Measurements from ENCODE around the gene LUC7L2. TPM values are rescaled to one million over a fixed set of nuclear protein-coding genes. Genes with fewer than 3 reads are reported as not detected.
A peak's percentile ranks its signal among the peaks of the same experiment; 100 is the strongest.

The LUC7L2 gene
- total and polyA plus RNA-seq, 2 experiments from 2014 or later, result 87.8 to 105 TPM

DNA sequence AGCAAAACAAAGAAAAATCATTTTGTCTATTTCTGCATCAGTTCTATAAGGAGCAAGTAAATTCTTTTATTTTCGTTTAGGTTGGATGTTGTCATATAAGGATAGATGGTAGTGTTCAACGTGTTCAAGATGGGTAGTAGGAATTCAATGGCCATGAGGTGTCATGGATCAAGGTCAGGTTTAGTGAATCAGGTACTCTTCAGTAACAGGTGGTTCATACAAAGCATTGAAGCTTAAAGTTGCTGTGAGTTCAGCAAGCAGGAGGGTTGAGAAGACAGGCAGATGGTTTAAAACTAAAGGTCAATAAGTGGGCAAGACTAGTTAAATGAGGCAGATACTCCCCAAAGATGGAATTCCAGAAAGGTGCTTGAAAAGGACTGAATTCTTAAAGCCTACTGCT, 5.6 kb downstream of the LUC7L2 start:
- no peaks in the 10 kb centered on the region for H3K27me3 ChIP-seq
- no peak for DNase-seq (ENCODE audit: low read depth in 1 of 2, low spot score in 1 of 2)
- no peaks in the 10 kb centered on the region for H3K9me3 ChIP-seq (ENCODE audit: low read depth)
- H3K36me3 ChIP-seq, result peaks cover 13% of the 10 kb centered on the region
- H3K4me3 ChIP-seq, result no peak overlapping the region
- peak overlapping the region; percentile 3 for H3K27ac ChIP-seq
- TF ChIP-seq, protein P1, sequence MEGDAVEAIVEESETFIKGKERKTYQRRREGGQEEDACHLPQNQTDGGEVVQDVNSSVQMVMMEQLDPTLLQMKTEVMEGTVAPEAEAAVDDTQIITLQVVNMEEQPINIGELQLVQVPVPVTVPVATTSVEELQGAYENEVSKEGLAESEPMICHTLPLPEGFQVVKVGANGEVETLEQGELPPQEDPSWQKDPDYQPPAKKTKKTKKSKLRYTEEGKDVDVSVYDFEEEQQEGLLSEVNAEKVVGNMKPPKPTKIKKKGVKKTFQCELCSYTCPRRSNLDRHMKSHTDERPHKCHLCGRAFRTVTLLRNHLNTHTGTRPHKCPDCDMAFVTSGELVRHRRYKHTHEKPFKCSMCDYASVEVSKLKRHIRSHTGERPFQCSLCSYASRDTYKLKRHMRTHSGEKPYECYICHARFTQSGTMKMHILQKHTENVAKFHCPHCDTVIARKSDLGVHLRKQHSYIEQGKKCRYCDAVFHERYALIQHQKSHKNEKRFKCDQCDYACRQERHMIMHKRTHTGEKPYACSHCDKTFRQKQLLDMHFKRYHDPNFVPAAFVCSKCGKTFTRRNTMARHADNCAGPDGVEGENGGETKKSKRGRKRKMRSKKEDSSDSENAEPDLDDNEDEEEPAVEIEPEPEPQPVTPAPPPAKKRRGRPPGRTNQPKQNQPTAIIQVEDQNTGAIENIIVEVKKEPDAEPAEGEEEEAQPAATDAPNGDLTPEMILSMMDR (IDR thresholded peaks at IDR 0.05; ENCODE audit: low read depth, low read length), result no peak
- peaks cover 35% of the 10 kb centered on the region for H3K4me1 ChIP-seq (ENCODE audit: low read depth)

DNA sequence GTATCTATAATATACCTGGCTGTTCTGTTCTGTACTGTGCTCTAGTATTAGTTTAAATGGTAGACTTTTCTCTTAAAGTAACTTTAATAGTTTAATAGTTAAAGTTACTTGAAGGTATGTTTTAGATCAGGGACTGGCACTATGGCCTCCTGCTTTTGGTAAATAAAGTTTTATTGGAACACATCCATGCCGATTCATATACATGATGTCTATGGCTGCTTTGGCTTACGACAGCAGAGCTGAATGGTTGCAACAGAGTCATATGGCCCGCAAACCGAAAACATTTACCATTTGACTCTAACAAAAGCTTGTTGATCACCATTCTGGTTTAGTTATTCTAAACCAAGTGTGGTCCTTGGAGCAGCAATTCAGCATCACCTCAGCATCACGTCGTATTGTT, 6.7 kb downstream of the LUC7L2 start:
- TF ChIP-seq, protein P1 (IDR thresholded peaks at IDR 0.05; ENCODE audit: low read depth, low read length), result no peak
- DNase-seq (ENCODE audit: low read depth in 1 of 2, low spot score in 1 of 2), result no peak
- Histone ChIP-seq H3K4me3 (no peak overlapping the region), H3K27ac (no peak overlapping the region), H3K4me1 (ENCODE audit: low read depth) (peaks cover 33% of the 10 kb centered on the region), H3K9me3 (ENCODE audit: low read depth) (no peaks in the 10 kb centered on the region), H3K27me3 (no peaks in the 10 kb centered on the region), H3K36me3 (peaks cover 13% of the 10 kb centered on the region)

DNA sequence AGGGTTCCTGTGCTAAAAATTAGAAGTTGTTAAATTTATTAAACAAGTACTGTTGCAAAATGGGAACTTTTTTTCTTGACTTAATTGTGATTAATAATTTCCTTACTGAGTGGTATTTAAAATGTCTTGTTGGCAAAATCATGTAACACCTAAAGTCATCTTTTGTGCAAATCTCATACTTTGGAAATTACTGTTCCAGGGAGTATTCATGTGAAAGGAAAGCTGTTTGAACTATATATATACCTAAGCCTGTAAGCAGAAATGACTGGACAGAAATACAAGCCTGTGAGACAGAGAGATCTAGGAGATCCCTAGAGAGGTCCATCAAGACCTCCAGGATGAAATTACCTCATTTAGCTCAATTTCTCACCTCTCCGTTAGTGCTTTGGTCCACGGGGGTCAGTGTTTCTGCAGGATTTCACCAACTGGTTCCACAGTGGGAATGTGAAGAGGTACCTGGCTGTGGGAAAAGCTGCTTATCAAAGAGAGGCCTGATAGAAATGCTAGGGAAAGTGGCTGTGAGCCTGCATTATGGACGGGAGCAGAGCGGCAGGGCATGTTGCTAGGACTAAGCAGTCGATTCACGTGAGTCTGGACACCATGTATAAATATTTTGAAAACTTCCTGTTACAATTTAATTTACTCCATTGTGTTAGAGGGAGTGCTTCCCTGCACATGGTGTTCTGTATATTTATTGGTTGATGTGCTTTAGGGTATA, 7.9 kb downstream of the LUC7L2 start:
- peaks cover 13% of the 10 kb centered on the region for H3K36me3 ChIP-seq
- H3K27me3 ChIP-seq, result no peaks in the 10 kb centered on the region
- TF ChIP-seq, protein P1 (IDR thresholded peaks at IDR 0.05; ENCODE audit: low read depth, low read length), result no peak
- H3K4me3 ChIP-seq, result no peak overlapping the region
- H3K9me3 ChIP-seq (ENCODE audit: low read depth), result no peaks in the 10 kb centered on the region
- peak overlapping the region; percentile 61 for H3K27ac ChIP-seq
- peaks cover 21% of the 10 kb centered on the region for H3K4me1 ChIP-seq (ENCODE audit: low read depth)
- no peak for DNase-seq (ENCODE audit: low read depth in 1 of 2, low spot score in 1 of 2)

DNA sequence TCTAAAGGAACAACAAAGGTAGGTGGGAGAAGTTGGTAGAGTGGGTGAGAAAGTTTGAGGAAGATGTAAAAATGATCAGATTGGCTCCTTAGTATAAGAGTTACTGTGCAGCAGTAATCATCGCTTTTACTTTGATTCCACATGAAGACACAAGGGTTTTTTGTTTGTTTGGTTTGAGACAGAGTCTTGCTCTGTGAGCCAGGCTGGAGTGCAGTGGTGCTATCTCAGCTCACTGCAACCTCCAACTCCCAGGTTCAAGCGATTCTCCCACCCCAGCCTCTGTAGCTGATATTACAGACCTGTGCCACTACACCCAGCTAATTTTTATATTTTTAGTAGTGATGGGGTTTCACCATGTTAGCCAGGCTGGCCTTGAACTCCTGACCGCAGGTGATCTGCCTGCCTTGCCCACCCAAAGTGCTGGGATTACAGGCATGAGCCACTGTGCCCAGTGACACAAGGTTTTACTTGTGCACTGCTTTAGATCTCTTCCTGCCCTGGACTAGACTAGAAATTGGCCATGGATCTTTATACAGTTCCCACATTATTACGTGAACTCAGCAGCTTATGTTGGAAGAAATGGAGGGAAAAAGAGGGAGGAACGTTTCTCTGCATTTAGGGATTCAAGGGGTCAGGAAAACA, 10.7 kb downstream of the LUC7L2 start:
- H3K27ac ChIP-seq, result peak overlapping the region; percentile 58
- TF ChIP-seq, protein P1 (IDR thresholded peaks at IDR 0.05; ENCODE audit: low read depth, low read length), result no peak
- DNase-seq (ENCODE audit: low read depth in 1 of 2, low spot score in 1 of 2), result no peak
- peaks cover 16% of the 10 kb centered on the region for H3K4me1 ChIP-seq (ENCODE audit: low read depth)
- peaks cover 10% of the 10 kb centered on the region for H3K36me3 ChIP-seq
- no peaks in the 10 kb centered on the region for H3K27me3 ChIP-seq
- H3K4me3 ChIP-seq, result no peak overlapping the region
- no peaks in the 10 kb centered on the region for H3K9me3 ChIP-seq (ENCODE audit: low read depth)

DNA sequence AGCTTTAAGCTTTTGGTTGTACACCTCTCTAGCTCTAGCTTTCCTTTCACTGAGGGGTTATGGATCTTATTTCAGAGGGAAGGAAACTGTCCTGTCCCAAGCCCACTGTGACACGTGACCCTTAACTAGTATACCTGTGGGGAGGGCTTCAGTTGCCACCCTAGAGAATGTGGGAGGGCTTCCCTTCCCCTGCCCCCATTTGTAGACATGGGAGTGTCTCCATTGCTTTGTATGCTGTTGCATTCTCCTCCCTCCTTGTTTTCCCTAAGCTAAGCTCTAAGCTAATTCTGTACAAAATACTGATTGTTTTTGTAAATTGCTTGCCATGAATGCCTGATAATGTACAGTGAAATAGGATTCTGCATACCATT, 11.2 kb downstream of the LUC7L2 start:
- peaks cover 7% of the 10 kb centered on the region for H3K36me3 ChIP-seq
- peak overlapping the region; percentile 58 for H3K27ac ChIP-seq
- no peak overlapping the region for H3K4me3 ChIP-seq
- no peak for DNase-seq (ENCODE audit: low read depth in 1 of 2, low spot score in 1 of 2)
- TF ChIP-seq, protein P1 (IDR thresholded peaks at IDR 0.05; ENCODE audit: low read depth, low read length), result no peak
- H3K27me3 ChIP-seq, result no peaks in the 10 kb centered on the region
- H3K9me3 ChIP-seq (ENCODE audit: low read depth), result no peaks in the 10 kb centered on the region
- peaks cover 16% of the 10 kb centered on the region for H3K4me1 ChIP-seq (ENCODE audit: low read depth)

Data from cardiac muscle cell (in vitro differentiated cells and primary cell).